GM18867 (cell line): ENCODE measurements around the gene ANO1.

Source experiments
- ATAC-seq: cut with Tn5 transposase; IDR thresholded peaks from one replicate; pipeline ENCODE4 v1.9.1; 2021; ENCODE audit warnings: mild to moderate bottlenecking, moderate library complexity; ENCODE audit not compliant: unreplicated experiment

ANO1 gene

DNA sequence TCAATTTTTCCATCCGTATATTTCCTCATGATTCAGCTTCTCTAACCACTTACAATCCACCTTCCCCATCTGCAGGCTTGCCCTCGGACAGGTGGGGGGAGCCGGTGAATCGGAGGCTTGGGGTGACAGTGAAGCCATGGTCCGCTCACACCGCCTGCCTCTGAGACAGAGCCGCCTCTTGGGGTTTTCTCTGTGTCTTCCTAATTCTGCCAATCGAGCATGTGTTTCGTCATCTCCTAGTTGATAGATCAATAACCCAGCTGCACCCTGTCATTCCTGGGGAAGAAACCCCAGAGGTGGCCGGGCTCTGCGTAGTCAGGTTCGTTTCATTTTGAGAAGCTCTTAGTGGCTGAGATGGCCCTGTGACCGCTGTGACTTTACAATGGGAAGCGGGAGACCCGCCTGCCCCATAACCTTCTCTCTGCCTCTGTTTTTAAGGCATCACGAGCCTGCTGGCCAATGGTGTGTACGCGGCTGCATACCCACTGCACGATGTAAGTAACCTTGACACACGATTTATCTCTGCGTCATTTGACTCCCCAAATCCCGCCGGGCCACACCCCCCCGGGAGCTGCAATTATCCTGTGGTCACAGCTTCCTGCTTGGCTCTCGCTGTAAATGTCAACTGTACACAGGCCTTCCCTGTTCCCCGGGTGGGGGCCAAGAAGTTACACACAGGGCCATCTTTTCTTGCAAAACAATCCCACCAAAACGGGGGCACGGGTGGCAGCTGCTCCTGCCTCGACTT, 33.3 kb downstream of the ANO1 start:
- ATAC-seq = no peak

DNA sequence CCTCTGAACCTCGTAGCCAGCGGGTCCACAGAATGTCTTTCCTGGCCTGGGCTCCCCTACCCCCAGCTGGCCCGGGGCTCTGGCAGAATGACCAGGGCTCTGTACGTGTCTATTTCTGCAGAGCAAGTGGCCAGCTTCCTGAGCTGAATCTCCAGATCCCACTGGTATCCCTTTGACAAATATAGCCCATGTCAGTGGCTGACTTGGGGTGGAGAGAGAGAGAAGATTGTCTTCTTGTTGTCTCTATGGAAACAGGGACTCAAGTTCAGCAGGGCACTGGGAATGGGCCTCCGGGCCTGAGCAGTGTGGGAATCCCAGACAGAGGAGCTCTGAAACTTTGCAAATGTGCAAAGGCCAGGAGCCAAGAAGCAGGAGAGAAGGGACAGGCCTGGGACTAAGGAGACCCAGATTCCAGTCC, 33.9 kb downstream of the ANO1 start:
- ATAC-seq = no peak

DNA sequence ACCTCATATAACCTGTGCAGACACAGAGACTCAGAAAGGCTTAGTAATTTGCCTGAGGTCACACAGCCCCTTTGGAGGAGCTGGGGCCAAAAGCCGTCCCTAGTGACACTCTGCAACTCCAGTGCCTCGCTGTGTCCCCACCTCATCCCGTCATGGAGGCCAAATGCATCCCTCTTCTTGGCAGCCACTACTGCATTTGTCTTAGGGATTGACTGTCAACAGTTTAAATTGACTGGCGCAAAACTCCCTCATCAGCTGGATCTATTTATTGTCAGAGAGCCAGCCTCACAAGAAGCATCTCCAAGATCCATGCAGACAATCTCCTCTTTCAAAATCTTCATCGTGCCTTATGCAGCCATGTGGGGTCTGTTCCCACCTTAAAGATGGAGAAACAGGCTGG, 35.7 kb downstream of the ANO1 start:
- no peak for ATAC-seq

DNA sequence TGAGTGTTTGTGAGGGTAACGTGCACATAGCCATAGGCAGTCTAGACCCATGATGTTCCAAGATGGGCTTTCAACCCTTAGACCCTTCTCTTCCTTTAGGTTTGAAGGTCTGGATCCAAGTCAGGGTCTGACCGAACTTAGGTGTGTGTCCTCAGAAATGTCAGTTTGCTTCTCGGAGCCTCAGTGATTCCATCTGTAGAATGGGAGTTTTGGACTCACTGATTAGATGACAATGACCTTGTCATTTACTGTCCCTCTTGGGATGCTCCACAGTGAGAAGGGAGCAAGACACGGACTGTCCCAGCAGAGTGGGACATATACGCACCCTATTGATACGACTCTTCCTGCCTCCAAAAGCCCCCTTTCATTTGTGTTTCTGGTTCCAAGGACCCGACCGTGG, 37.7 kb downstream of the ANO1 start:
- no peak for ATAC-seq

DNA sequence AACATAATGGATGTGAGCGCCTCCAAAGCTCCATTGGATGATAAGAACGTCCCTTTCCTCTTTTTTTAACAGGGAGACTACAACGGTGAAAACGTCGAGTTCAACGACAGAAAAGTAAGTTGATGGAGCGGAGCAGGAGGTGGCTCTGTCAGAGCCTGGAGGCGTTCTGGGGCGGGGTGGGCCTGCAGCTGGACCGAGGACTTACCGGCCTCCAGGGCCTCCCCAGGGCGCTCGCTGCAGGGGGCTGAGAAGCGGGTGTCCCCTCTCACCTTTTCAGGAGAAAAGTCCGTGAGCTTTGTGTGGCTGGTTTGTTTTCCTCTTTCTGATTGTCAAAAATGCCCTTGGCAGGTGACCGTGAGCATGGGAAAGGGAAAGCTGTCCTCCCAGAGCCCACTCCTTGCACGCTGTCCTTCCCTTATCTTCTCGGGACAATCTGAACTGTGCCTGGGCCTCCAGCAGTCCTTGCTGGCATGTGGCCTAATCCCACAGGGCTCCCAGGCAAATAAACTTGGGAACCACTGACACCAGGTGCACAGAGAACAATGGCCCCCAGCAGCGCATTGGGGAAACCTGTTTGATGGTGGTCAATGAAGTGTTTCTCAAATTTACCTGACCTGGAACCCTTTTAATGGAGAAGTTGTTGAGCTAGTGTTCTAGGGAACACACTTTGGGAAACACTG, 38.4 kb downstream of the ANO1 start:
- no peak for ATAC-seq

DNA sequence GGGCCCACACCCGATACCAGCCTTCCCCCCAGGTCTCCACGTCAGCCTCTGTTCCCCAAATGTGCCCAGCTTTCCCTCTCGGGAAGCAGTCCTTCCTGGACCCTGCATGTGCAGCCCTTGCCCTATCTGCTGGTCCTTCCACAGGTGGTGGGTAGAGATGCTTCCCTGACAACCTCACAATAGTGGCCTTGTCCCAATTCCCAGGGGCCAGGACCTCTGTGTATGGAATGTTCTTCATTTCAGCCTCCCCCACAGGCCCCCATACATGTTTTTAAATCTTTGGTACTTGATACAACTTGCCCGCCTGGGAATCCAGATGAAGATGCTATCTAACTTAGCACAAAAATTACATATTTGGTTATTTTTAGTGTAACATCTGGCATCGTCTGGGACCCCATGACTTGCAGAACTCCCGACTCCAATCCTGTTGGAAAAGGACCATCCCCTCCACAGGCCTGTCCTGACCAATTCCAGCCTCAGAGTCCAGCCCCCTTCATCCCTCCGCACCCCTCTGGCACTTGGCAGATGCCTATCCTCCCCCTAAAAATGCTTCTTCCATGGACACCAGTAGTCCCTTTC, 39.5 kb downstream of the ANO1 start:
- no peak for ATAC-seq

DNA sequence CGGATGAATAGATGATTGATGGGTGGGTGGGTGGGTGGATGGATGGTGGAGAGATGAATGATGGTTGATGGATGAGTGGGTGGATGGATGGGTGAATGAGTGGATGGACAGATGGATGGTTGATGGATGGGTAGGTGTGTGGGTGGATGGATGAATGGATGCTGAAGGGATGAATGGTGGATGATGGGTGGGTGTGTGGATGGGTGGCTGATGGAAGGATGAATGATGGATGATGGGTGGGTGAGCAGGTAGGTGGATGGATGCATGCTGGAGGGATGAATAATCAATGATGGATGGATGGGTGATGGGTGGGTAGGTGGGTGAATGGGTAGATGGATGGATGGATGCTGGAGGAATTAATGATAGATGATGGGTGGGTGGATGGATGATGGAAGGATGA, 40.5 kb downstream of the ANO1 start:
- ATAC-seq = no peak

DNA sequence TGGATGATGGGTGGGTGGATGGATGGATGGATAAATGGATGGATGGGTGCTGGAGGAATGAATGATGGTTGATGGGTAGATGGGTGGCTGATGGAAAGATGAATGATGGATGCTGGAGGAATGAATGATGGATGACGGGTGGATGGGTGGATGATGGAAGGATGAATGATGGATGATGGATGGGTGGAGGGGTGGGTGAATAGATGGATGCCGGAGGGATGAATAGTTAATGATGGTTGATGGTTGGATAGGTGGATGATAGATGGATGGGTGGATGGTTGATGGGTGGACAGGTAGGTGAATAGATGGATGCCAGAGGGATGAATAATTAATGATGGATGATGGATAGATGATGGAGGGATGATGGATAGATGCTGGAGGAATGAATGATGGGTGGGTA, 41.4 kb downstream of the ANO1 start:
- no peak for ATAC-seq

DNA sequence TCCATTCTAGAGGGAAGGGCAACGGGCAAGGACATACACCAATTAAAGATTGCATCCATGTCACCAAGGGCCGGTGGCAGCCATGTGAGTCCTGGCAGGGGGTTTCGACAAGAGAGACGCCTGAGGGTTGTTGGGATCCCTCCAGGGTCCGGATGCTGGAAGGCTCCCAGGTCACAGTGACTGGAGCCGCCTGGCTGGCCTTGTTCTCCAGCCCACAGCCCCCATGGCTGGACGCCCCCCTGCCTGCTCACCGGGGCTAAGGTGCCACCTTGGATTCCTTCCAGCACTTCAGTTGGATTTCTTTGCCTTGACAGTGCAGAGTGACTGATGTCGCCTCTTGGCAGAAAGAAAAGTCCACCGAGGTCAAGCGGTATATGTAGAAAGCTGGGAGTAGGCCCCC, 42.6 kb downstream of the ANO1 start:
- no peak for ATAC-seq

DNA sequence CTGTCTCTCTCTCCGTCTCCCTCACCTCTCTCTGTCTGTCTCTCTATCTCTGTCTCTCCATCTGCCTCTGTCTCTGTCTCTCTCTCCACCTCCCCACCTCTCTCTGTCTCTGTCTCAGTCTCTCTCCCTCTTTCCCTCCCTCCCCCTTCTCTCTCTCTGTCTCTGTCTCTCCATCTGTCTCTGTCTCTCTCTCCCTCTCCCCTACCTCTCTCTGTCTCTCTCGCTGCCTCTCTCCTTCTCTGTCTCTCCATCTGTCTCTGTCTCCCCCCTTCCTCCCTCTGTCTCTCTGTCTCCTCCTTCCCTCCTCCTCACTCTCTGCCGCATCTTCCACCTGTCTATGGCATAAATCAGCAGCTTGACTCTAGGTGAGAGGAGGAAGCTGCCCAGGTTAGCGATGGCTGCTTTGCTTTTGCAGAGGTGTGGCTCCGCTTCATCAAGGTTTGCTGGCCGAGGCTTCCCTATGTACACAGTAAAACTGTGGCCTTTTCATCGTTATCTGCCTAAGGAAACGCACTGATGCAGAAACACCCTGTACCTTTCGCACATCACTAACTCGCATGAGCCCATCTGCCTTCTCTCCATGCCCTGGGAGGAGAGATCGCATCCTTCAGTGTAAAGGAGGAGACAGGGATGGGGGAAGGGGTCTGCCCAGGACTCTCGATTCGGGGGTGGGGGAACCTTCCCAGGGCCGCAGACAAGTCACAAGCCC, 44.5 kb downstream of the ANO1 start:
- ATAC-seq = no peak

DNA sequence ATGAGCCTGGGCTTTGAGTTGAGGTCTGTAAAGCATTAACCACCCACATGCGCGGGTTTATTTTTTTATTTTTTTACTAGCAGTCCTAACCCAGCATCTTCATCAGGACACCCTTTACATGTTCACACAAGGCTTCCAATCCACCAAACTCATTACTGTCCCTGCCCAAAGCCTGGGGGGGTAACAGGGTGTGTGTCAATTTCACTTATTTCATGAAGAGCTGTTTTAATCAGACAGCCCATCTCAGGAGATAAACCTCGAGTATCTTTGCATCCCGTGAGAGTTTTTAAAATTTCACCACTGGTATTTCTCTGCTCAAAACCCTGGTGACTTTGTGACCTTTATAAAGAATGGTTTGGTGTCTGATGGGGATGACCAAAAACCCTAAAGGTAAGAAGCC, 45.6 kb downstream of the ANO1 start:
- no peak for ATAC-seq

DNA sequence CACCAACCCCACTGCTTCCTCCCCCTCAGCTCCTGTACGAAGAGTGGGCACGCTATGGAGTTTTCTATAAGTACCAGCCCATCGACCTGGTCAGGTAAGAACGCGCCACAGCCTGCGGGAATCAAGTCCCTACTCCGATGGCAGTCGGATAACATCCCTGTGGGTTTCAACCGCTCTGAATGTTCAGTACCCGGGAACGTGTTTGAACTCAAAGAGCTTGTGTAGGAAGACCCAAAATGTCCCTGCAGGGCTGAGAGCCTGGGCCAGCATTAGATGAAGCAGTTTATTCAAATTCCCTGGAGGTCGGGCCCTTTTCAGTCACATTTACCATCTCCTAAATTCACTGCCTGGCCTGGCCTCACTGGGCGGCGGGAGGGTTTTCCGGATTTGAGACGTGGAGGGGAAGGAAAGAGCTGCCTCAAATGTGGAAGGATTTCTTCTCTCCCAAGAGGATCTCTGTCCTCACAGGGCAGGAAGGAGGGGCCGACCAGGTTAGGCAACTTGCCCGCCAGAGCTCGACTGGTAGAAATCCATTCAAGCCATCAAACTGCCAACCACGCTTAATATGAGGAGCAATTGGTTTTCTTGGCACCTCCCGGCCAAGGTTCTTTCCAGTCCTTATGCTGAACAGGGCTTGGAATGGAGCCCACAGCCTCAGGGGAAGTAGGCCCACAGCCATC, 46.3 kb downstream of the ANO1 start:
- no peak for ATAC-seq

DNA sequence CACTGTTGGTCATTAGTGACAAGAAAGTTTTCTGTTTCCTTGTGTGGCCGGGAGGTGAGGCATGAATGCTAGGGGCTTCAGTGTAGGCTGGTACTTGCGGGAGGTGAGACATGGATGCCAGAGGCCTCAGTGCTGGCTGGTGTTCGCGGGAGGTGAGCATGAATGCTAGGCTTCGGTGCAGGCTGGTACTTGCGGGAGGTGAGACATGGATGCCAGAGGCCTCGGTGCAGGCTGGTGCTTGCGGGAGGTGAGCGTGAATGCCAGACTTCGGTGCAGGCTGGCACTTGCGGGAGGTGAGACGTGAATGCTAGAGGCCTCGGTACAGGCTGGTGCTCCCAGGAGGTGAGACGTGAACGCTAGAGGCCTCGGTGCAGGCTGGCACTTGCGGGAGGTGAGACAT, 48.4 kb downstream of the ANO1 start:
- no peak for ATAC-seq

DNA sequence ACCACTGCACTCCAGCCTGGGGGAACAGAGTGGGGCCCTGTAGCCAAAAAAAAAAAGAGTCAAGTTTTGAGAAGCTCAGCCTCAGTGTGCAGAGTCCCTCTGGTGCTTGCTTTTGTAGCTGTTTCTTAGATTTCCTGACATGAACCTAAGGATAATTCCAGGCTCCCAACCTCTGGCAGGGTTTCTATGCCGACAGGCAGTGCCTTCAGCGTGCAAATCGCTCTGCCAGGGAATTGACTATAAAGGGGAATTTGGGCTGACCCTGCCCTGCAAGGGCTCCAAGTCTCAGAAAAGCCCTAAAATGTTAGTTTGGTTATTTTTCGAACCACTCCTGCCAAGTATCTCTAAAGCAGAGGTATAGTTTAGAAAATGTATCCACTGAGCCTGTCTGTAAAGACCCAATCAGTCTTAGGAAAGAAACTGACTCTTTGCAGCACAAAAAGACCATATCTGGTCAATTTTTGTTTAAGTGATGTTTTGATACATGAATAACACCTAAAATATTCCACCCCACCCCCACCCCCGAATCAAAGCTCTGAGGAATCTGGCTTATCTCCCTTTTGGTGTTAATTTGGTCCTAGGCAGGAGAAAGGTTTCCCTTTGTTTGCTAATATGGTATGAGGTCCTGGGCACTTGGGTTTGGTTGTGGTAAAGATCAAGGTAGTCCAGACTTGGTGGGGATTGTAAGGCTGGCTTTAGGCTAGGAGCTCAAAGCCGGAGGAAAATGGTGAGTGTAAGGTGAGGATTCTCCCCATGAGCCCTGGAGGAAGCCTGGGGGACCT, 49.7 kb downstream of the ANO1 start:
- no peak for ATAC-seq

DNA sequence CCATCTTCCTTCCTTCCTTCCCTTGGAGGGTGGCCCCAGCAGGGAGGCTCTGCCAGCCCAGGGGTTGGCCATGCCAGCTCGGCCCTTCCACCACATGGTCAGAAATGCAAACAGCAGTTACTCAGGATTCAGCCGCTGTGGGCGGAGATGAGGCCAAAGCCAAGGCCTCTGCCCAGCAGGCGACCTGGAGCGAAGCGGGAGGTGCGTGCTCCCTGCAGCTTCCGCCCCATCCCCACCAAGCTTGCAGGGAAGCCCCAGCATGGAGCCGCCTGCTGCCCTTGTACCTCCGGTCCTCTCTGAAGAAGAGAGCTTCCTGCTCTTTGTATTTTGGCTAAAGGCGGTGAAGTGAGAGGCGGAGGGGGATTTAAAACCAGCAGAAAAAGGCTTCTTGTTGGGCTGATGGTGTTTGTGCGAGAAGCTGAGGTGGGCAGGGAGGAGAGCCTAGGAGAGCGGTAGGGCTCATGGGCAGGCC, 50.4 kb downstream of the ANO1 start:
- no peak for ATAC-seq

DNA sequence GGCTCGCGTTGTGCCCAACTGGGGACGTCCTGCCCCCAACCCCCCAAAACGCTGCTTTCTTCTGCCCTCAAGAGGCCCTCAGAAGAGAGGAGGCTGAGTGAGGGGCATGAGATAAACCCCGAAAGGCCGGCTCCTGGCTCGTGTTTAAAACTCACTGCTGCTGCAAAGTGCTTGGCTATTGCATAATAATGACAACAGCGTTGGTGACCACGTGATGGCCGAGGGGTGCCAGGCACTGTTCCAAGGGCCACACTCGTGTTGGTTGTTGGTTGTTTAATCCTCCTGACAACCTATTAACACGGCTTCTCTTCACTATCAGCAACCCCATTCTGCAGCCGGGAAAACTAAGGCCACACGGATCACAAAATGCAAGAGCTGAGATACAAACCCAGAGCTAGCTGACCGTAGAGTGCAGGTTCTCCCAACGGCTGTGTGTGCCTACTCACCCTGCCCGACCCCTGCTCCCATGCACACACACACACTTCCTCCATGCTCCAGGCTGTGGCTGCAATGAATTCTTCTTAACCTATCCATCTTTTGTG, 51.0 kb downstream of the ANO1 start:
- ATAC-seq = no peak

DNA sequence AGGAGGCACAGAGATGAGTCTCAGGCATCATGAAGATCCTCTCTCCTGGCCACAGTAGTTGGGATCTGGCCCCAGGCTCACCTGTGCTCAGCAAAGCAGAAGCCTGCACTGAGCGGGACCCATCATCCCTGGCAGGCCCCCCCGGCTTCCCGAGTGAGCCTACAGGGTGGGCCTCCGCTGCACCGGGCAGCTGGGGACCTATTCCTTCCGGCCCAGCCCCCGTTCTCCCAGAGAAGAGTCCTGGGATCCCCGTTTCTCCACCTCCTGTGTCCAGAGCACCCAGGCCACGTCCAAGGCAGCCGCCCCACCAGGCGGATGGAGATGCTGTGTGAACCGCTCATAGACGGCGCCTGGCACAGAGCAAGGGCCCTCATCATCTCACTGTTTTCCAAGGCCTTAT, 52.5 kb downstream of the ANO1 start:
- ATAC-seq = no peak

DNA sequence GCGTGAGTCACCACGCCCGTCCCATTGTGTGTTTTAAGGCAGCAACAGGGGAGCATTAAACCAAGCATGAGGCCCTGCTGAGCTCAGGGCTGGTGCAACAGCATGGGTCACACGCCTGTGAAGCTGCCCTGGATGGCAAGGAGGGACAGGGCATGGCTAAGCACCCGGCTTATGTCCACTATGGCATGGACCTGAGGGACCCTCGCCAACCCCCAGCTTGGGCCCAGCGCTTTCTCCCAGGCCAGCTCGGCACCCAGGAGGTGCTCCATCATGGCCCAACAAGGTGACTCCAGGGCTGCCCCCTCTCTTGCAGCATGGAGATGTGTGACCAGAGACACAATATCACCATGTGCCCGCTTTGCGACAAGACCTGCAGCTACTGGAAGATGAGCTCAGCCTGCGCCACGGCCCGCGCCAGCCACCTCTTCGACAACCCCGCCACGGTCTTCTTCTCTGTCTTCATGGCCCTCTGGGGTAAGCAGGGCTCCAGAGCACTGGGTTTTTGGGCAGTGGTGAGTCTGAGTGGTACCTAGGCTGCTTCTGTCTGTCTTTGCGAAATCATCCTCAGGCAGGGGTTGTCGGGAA, 53.6 kb downstream of the ANO1 start:
- no peak for ATAC-seq

DNA sequence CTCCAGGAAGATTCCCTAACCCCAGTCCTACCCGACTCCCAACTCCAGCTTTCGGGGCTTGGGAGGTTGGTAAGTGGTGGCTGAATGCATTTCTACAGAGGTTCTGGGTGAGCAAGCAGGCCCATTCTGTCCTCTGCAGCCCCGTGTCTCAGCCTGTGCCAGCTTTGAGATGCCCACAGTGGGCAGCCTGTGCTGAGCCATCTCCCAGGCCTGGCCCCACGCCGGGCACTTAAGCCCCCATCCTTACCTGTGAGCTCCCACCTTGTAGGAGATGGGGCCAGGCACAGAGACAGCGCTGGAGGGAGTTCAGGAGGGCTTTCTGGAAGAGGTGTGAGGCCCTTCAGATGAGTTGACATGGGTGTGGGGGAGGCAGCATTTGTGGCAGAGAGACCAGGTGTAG, 54.5 kb downstream of the ANO1 start:
- no peak for ATAC-seq
